Stimulated activated CD4-positive, alpha-beta T cell treated with anti-CD3 and anti-CD28 coated beads, Interleukin-12 subunit alpha, Interleukin-12 subunit beta, amount 100 ng/mL, for 24 hours (primary cell): ENCODE data around the gene IFIT5.
A peak's percentile ranks its signal among the peaks of the same experiment; 100 is the strongest.
"Not testable (repeated sequence)": the region's sequence is repeated elsewhere in the genome, so short reads cannot be mapped to it uniquely, and the experiment has no call there.

ENCODE experiments used
- DNase-seq, 2 experiments: peaks; one replicate each; pipeline ENCODE4 v3.0.0-alpha.2; 2020; ENCODE audit warnings: low read depth in 2 of 2

Gene IFIT5

DNA sequence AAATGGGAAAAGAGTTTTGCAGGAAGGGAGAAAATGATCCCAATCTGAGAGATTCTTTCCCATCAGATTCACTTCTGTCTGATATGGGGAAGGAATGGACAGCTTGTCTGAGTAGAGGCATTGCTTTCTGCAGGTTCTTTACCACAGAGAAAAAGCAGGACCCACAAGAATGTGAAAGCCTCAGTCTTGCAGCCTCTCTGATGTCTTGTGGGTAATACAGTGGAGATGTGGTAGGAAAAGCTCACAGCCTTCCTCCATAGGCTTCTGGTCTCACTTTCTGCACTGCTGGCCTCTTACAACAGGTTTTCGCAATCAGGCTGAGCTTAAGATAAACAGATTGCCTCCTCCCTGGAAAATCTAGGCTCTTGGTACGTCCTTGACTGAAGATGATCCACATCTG is 21.4 kb upstream of the IFIT5 start:
- DNase-seq = no peak

DNA sequence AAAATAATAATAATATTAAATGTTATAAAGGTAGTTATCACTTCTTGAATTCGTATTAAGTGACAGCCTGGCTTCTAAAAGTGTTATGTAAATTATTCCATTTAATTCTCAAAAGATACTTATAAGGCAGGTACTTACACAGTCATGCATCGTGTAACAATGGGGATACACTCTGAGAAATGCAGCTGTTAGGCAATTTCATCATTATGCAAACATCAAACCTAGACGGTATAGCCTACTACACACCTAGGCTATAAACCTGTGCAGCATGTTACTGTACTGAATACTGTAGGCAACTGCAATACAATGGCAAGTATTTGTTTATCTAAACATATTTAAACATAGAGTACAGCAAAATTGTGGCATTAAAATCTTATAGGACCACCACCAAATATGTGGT is 20.5 kb upstream of the IFIT5 start:
- no peak for DNase-seq

DNA sequence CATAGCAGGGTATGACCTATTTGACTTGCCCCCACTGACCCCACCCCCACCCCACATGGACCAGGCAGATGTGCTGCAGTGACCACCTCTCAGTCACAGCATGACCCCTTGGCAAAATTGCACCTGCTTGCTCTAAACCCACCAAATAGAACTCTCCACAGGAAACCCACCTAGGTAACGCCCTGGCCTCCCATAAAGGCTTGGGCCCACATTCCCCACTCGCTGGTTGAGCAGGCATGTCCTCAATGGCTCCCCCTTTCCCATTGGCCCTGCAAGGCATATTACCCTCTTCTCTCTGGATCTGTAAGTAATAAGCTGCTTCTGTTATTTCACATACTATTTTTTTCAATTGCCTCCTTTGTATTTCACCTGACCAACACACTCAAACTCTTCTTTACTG is 19.2 kb upstream of the IFIT5 start:
- no peak for DNase-seq

DNA sequence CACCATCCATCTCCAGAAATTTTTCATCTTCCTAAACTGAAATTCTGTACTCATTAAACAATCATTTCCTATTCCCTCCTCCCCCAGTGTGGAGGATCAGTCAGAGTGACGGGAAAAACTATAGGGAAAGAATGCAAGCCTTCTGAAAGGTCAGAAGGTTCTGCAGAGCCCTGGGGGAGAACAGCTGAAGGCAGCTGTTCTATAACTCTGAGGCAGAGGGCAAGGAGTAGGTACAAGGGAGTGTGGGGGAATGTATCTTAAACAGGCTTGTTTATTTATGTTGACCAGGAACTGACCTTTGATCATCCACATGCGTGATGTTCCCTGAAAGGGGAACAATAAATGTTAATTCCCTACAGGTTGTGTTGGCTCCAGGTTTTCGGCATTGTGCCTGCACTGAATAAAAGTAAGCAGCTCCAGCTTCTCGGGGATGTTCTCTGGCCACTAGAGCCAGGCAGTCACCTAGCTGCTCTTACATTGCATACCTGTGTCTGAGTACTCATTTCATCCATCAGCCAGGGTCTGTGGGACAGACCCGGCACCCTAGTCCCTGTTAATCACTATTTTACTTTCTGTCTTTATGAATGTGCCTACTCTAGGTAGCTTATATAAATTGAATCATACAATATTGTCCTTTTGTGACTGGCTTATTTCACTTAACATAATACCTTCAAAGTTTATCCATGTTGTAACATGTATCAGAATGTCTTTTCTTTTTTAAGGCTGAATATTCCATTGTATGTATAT is 16.2 kb upstream of the IFIT5 start:
- no peak for DNase-seq

DNA sequence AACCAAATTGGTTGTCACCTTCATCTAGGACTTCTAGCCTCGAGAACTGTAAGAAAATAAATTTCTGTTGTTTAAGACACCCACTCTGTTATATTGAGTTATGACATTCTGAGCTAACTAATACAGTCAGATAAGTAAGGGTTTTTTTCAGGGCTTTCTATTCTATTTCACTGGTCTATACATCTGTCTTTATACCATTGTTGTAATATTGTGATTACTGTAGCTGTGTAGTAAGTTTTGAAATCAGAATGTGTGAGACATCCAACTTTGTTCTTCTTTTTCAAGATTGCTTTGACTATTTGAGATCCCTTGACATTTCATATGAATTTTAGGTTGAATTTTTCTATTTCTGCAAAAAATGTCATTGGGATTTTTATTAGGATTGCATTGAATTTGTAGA is 14.4 kb upstream of the IFIT5 start:
- DNase-seq = no peak

DNA sequence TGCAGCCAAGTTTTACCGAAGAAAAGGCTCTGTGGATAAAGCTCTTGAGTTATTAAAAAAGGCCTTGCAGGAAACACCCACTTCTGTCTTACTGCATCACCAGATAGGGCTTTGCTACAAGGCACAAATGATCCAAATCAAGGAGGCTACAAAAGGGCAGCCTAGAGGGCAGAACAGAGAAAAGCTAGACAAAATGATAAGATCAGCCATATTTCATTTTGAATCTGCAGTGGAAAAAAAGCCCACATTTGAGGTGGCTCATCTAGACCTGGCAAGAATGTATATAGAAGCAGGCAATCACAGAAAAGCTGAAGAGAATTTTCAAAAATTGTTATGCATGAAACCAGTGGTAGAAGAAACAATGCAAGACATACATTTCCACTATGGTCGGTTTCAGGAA is 11.3 kb upstream of the IFIT5 start:
- no peak for DNase-seq

DNA sequence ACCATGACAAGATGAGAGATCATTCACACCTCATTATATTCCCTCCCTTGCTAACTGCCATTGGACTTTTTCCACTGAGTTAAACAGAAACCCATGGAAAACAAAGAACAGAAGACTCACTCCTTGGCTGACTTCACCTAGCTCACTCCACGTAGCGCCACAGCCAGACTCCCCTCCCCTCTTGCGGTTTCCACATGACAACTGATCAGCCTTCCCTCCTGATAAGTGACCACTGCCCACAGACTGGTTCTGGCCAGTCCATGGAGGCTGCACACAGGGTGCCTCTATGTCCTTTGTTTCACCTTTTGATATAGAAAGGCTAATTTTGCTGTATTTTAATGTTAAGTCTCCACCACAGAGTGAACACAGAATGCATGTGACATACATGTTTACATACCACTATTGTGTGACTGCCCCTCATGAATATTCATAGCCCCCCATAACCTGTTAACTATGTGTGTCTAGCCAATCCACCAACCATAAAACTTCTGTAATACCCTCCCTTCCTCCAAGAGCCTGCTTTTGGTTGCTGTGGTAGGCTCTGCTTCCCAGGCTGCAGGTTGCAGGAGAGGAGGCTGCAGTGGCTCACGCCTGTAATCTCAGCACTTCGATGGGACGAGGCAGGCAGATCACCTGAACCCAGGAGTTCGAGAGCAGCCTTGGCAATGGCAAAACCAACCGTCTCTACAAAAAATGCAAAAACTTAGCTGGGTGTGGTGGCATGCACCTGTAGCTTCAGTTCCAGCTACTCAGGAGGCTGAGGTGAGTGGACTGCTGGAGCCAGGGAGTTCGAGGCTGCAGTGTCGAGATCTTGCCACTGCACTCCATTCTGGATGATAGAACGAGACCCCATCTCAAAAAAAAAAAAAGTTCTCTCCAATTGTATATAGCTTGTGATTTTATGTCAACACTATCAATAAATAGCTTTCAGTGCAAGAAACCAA is 10.0 kb upstream of the IFIT5 start:
- no peak for DNase-seq

DNA sequence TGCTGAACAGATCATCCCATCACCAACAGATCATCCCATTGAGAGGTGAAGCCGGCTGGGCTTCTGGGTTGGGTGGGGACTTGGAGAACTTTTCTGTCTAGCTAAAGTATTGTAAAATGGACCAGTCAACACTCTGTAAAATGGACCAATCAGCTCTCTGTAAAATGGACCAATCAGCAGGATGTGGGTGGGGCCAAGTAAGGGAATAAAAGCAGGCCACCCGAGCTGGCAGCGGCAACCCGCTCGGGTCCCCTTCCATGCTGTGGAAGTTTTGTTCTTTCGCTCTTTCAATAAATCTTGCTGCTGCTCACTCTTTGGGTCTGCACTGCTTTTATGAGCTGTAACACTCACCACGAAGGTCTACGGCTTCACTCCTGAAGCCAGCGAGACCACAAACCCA is 8.2 kb upstream of the IFIT5 start:
- DNase-seq = not testable (repeated sequence)

DNA sequence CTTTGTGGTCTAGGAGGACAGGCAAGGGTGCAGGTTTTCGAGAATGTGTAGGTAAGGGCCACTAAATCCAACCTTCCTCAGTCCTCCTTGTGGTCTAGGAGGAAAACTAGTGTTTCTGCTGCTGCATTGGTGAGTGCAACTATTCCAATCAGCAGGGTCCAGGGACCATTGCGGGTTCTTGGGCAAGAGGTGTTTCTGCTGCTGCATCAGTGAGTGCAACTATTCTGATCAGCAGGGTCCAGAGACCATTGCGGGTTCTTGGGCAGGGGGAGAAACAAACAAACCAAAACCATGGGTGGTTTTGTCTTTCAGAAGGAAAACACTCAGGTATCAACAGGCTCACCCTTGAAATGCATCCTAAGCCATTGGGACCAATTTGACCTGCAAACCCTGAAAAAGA is 6.6 kb upstream of the IFIT5 start:
- not testable (repeated sequence) for DNase-seq

DNA sequence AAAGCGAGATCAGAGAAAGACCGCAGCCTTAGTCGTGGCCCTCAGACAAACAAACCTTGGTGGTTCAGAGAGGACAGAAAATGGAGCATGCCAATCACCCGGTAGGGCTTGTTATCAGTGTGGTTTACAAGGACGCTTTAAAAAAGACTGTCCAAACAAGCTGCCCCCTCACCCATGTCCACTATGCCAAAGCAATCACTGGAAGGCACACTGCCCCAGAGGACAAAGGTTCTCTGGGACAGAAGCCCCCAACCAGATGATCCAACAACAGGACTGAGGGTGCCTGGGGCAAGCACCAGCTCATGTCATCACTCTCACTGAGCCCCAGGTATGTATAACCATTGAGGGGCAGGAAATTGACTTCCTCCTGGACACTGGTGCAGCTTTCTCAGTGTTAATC is 5.1 kb upstream of the IFIT5 start:
- DNase-seq = not testable (repeated sequence)

DNA sequence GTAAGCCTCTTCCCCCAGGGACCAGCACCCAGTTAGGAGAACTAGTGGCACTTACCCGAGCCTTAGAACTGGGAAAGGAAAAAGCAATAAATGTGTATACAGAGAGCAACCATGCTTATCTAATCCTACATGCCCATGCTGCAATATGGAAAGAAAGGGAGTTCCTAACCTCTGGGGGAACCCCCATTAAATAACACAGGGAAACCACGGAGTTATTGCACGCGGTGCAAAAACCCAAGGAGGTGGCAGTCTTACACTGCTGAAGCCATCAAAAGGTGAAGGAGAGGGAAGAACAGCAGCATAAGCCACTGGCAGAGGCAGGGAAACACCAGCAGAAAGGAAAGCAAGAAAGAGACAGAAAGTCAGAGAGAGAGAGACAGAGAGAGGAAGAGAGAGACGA is 3.8 kb upstream of the IFIT5 start:
- not testable (repeated sequence) for DNase-seq

DNA sequence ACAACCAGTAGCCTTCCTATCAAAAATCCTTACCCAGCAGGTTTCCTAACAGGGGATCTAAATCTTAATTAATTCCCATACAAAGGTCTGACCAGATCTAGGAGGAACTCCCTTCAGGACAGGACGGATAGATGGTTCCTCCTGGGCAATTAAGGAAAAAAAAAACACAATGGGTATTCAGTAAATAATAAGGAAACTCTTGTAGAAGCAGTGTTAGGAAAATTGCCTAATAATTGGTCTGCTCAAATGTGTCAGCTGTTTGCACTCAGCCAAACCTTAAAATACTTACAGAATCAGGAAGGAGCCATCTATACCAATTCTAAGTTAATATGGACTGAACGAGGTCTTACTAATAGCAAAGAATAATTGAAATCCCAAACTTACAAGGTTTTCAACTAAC is 3.2 kb upstream of the IFIT5 start:
- not testable (repeated sequence) for DNase-seq

DNA sequence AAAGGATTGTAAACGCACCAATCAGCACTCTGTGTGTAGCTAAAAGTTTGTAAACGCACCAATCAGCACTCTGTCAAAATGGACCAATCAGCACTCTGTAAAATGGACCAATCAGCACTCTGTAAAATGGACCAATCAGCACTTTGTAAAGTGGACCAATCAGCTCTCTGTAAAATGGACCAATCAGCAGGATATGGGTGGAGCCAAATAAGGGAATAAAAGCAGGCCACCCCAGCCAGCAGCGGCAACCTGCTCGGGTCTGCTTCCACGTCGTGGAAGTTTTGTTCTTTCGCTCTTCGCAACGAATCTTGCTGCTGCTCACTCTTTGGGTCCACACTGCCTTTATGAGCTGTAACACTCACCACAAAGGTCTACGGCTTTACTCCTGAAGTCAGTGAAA is 2.1 kb upstream of the IFIT5 start:
- DNase-seq = not testable (repeated sequence)

DNA sequence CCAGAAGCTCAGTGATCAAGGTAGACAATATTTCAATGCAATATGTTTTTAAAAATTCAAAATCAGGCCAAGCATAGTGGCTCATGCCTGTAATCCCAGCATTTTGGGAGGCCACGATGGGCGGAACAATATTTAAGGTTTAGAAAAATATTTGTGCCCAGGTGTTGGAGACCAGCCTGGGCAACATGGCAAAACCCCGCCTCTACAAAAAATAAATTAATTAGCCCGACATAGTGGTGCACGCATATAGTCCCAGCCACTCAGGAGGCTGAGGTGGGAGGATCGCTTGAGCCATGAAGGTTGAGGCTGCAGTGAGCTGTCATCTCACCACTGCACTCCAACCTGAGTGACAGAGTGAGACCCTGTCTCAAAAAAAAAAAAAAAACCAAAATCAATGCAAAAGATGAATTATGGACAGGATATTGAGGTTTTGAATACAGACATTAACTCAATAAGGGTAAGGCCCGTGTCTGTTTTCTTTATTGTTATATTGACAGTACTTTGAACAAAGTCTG is 913 bp upstream of the IFIT5 start:
- DNase-seq = no peak

DNA sequence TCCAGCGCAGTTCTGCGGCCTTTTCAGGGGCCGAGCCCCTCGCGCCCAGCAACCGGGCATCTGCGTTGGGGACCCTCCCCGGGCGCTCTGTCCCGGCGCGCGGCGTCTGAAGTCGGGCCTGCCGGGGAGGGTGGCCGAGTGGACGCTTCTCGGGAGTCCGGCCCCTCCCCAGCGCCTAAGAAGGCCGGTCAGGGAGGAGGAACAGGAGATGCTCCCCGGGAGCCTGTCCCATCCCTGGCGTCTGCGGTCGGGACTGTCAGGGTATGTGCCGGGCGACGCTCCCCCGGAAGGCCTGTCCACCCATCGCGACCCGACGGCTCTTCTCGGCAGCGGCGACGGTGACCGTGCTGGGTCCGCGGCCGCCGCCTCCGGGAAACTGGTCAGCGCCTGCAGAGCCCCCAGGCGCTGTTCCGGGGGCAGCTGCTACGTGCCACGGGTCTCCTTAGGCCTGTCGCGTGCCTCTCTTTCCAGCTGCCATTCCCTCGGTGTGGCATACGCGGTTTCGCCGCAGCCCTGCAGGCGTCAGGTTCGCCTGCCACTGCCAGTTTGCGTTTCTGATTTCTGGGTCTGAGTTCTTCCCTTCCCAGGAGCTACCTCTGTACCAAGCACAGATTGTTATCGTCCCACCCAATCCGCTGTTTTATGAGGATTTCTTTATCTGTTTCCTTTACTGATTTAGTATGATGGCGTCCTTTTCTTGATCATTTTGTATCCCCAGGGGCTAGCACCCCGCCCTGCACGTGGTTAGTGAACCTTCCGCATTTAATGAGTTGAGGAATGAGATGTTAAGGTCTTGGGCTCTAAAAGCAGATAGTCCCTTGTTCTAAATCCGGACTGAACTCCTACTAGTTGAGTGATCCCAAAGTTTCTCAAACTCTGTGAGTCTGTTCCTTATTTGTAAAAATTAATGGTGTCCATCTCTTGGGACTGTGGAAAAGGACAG is 782 bp downstream of the IFIT5 start:
- DNase-seq = peak; percentile 7 to 8

DNA sequence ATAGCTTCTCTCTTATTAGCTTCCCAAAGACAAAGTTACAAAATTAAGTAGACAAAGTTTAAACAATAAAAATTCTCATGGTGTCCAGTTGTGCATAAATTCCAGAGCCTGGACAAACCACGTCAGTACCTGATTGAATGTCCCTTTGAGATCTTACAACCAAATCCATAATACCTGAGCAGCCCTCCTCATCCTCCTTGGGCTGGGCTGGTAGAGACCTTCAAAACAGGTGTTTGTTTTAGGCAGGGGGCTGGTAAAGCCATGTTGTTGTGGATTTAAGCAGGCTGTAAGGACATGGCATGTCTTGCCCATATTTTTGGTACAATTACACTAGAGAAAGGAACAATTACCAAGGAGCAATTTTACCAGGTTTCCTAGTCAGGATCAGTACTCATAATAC is 2.1 kb downstream of the IFIT5 start:
- no peak for DNase-seq

DNA sequence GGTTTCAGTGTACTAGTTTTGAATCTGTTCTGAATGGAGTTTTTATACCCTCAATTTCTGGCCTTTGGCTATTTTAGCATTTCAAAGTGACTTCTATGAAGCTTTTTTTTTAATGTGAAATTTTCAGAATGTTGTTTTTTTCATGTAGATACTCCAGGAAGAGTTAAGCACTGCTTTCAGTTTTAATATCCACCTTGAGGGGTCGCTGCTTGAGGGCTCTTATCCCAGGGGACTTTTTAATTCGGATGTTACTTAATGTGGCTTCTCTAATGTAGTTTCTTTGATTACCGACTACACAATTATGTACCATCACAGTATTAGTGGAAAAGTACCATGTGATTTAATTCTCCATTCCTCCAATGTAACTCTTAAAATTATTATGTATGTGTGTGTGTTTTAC is 5.2 kb downstream of the IFIT5 start:
- no peak for DNase-seq

DNA sequence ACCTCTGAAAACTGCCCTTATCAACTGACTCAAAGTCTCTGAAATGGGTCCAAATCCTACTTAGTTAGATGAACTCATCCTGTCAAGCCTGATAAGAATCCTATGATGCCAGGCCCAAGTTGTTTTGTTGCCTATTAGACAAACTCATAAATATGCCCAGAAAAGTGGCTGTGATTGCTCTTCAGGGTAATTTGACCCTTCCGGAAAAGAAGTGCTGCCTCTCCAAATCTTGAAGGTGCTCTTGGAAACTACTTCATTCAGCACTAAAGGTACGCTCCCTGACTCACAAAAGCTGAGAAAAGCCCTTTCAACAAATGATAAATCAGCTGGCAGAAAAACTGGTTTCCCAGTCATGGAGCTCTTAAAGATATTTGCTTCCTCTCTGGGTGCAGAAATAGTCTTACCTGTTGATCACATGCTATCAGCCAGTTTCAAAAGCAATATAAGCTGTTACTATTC is 6.7 kb downstream of the IFIT5 start:
- DNase-seq = no peak

DNA sequence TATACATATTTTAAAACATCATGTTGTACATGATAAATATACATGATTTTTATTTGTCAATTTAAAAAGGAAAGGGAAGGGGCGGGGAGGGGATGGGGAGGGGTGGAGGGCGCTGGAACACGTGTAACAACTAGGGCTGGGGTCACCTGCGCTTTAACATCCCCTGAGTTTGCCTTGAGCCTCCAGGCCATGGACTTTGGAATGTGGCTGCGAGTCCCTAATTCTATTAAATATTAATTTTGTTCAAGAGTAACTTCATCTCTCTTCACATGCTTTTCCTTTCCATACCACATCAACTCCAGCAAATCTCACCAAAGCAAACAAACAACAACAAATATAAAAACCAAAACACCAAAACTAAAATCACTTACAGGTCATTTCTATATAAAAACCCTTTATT is 10.6 kb downstream of the IFIT5 start:
- no peak for DNase-seq

DNA sequence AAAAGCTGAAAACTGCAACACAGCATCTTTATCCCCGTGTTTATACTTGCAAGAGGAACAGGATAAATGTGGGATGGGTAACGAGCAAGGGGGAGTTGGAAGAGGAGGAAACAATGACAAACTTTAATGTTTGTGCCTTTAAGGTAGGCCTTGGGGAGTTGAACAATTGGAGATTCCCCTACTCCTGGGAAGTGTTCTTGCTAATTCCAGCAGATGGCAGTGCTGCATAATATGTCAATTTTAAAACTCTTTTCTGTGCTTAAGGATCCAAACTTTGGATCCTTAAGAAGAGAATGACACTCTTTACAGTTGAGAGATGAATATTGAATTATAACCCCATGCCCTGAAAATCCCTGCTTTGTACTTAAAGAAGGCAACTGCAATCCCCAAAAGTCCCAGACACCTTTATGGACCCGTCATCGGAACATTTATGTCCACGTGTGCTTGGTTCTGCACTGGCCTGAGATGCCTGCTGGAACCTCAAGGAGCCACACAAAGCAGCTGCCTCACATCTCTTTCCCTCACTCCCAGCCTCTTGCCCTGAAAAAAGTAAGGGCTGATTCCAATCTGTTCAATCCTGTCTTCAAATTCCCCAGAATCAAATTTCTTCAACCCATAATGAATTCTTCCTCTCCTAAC is 12.0 kb downstream of the IFIT5 start:
- DNase-seq = no peak

DNA sequence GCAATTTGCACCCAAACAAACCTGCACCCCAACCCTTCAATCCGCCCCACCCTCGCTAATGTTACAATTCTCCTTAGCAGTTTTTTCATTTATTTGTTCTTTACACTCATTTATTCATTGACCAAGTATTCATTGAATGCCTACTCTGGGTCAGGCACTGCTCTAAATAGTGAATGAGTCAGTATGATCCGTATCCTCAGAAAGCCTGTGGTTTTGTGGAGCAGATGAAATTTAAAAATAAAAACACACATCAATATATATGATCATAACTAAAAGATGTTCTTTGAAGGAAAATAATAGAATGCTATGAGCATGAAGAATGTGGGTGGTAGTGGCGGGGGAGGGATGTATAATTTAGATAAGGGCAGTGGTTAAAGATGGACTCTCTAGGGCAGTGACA is 13.3 kb downstream of the IFIT5 start:
- no peak for DNase-seq
